Hepatocyte (in vitro differentiated cells): ENCODE data around the gene NTS.

ENCODE experiments used
- CTCF ChIP-seq: fragments of 200-600 bp; sonication (generic); IDR thresholded peaks from 2 replicates; pipeline ENCODE4 v1.5.1; 2016; ENCODE audit warnings: antibody characterized with exemption, mild to moderate bottlenecking; ENCODE audit not compliant: poor library complexity
- EZH2 ChIP-seq: fragments of 200-600 bp; sonication (generic); IDR thresholded peaks from 2 replicates; pipeline ENCODE4 v1.6.1; 2016; ENCODE audit warnings: antibody characterized with exemption, mild to moderate bottlenecking, borderline replicate concordance
- EZH2phosphoT487 ChIP-seq: fragments of 200-600 bp; sonication (generic); IDR thresholded peaks from one replicate; pipeline ENCODE4 v1.6.1; 2018; ENCODE audit warnings: antibody characterized with exemption, mild to moderate bottlenecking, low read depth, moderate library complexity; ENCODE audit not compliant: unreplicated experiment, severe bottlenecking

DNA sequence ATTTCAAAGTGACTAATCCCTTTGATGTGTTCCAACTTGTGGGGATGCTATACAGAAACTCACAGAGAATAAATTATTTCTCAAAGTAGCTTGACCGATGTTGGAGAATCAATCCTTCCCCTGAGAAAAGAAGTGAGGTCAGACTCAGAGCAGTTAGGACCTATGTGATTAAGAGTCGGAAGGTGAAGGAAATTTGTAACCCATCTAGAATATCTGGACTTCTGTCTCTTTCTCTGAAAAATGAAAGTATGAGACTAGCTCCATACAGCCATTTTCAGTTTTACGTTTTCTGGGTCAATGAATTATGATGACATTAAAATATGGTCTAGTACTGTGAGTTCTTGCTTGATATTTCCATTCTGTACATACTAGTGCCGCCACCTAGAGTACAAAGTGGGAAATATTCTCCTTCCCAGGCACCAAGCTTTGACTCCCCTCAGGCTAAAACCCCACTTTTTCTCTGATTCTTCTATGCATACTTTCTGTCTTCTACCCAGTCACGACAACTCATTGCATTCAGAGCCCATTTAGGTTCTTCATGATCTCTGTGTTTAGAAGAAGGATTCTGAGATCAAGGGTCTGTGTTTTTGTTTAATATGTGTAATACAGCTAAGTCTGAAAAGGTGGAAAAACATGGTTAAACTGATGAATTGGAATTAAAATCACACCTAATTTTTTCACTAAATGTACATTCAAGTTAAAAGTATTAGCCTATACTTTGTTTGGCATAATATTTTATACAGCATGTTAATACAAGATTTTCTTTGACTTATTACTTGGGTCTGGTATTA, 6.9 kb upstream of the NTS start:
- TF ChIP-seq CTCF (peak; percentile 79), EZH2 (no peak), EZH2phosphoT487 (no peak)
